CD14-positive monocyte (primary cell): Measurements from ENCODE around the gene TRAIP. TPM values are rescaled to one million over a fixed set of nuclear protein-coding genes. Genes with fewer than 3 reads are reported as not detected.
"Not testable (repeated sequence)": the region's sequence is repeated elsewhere in the genome, so short reads cannot be mapped to it uniquely, and the experiment has no call there.

Source experiments
- DNase-seq, 3 donors: peaks; one replicate each; pipeline ENCODE4 v3.0.0-alpha.2; 2011 to 2022
- H2AFZ ChIP-seq: 2 replicates; pipeline ENCODE4 v1.6.0; 2012; ENCODE audit warnings: mild to moderate bottlenecking, low read depth, low read length, inconsistent platforms; ENCODE audit not compliant: insufficient read depth, poor library complexity, severe bottlenecking
- H3K27ac ChIP-seq, 2 donors: 1 replicate in 1 of 2; 2 replicates in 1 of 2; pipeline ENCODE4 v1.5.1; 2012 to 2013; ENCODE audit warnings: low read length in 2 of 2, control low read depth in 1 of 2, inconsistent platforms in 1 of 2, low read depth in 1 of 2, mild to moderate bottlenecking in 1 of 2
- H3K27me3 ChIP-seq, 2 donors: one replicate each; pipeline versions ENCODE4 v1.6.0 to v1.6.1; 2011 to 2013; ENCODE audit warnings: low read length in 2 of 2; ENCODE audit not compliant: control insufficient read depth in 2 of 2, insufficient read depth in 2 of 2
- H3K36me3 ChIP-seq, 2 donors: replicated peaks in 1 of 2; 1 replicate in 1 of 2; 2 replicates in 1 of 2; pipeline versions ENCODE4 v1.5.1 to v1.6.1; 2012 to 2013; ENCODE audit warnings: low read length in 2 of 2, control low read depth in 1 of 2, inconsistent platforms in 1 of 2, mild to moderate bottlenecking in 1 of 2; ENCODE audit not compliant: insufficient read depth in 2 of 2, control insufficient read depth in 1 of 2
- H3K4me1 ChIP-seq, 2 donors: 1 replicate in 1 of 2; 2 replicates in 1 of 2; pipeline versions ENCODE4 v1.5.1 to v1.6.1; 2012 to 2013; ENCODE audit warnings: low read length in 2 of 2, control low read depth in 1 of 2, inconsistent platforms in 1 of 2, mild to moderate bottlenecking in 1 of 2, moderate library complexity in 1 of 2; ENCODE audit not compliant: insufficient read depth in 2 of 2, control insufficient read depth in 1 of 2
- H3K4me2 ChIP-seq: replicated peaks from 2 replicates; pipeline ENCODE3; 2012; ENCODE audit warnings: low read length, moderate library complexity, mild to moderate bottlenecking; ENCODE audit not compliant: poor library complexity, severe bottlenecking; ENCODE audit errors: extremely low read depth
- H3K4me3 ChIP-seq, 3 experiments: fragments of 200-600 bp in 1 of 3; sonication (generic) in 1 of 3; replicated peaks in 1 of 3; 1 replicate in 2 of 3; 2 replicates in 1 of 3; pipeline ENCODE4 v1.5.1; 2011 to 2013; ENCODE audit warnings: low read length in 3 of 3, mild to moderate bottlenecking in 3 of 3, control low read depth in 2 of 3, low read depth in 2 of 3, inconsistent platforms in 1 of 3, moderate library complexity in 1 of 3
- H3K79me2 ChIP-seq: 2 replicates; pipeline ENCODE4 v1.6.0; 2012; ENCODE audit warnings: mild to moderate bottlenecking, control low read depth, inconsistent platforms, low read length, moderate library complexity; ENCODE audit not compliant: insufficient read depth
- H3K9ac ChIP-seq: 2 replicates; pipeline ENCODE4 v1.6.0; 2017; ENCODE audit warnings: low read length, mild to moderate bottlenecking; ENCODE audit not compliant: insufficient read depth, poor library complexity, severe bottlenecking
- H3K9me3 ChIP-seq, 2 donors: replicated peaks in 1 of 2; 1 replicate in 1 of 2; 2 replicates in 1 of 2; pipeline versions ENCODE4 v1.5.1 to v1.6.1; 2012 to 2013; ENCODE audit warnings: low read length in 2 of 2, control low read depth in 1 of 2; ENCODE audit not compliant: control insufficient read depth in 1 of 2, insufficient read depth in 1 of 2
- H4K20me1 ChIP-seq: 2 replicates; pipeline ENCODE4 v1.6.0; 2012; ENCODE audit warnings: mild to moderate bottlenecking, low read length, control low read depth, moderate library complexity; ENCODE audit not compliant: insufficient read depth
- H3K27ac Mint-ChIP-seq, 7 donors: one replicate each; pipeline ENCODE4 v1.8.0; 2020; ENCODE audit warnings: mild to moderate bottlenecking in 7 of 7, mixed read lengths in 7 of 7, moderate library complexity in 6 of 7, inconsistent platforms in 2 of 7
- H3K27me3 Mint-ChIP-seq, 3 donors: one replicate each; pipeline ENCODE4 v1.8.0; 2021 to 2022; ENCODE audit warnings: low read depth in 3 of 3, mild to moderate bottlenecking in 3 of 3, mixed read lengths in 3 of 3, moderate library complexity in 3 of 3, inconsistent platforms in 1 of 3
- H3K36me3 Mint-ChIP-seq, 2 donors: one replicate each; pipeline ENCODE4 v1.8.0; 2020; ENCODE audit warnings: mixed read lengths in 2 of 2, inconsistent platforms in 1 of 2, mild to moderate bottlenecking in 1 of 2
- H3K4me1 Mint-ChIP-seq: one replicate; pipeline ENCODE4 v1.8.0; 2020; ENCODE audit warnings: mild to moderate bottlenecking, mixed read lengths
- H3K4me3 Mint-ChIP-seq, 2 donors: one replicate each; pipeline ENCODE4 v1.8.0; 2020; ENCODE audit warnings: mild to moderate bottlenecking in 2 of 2, mixed read lengths in 2 of 2, moderate library complexity in 1 of 2
- H3K9me3 Mint-ChIP-seq, 7 donors: one replicate each; pipeline ENCODE4 v1.8.0; 2020 to 2022; ENCODE audit warnings: mixed read lengths in 7 of 7, mild to moderate bottlenecking in 6 of 7, moderate library complexity in 6 of 7, inconsistent platforms in 2 of 7
- CTCF ChIP-seq: fragments of 200-600 bp; IDR thresholded peaks from one replicate; pipeline ENCODE4 v1.8.0; 2022; ENCODE audit warnings: antibody characterized with exemption, mild to moderate bottlenecking
- WGBS: methylation state at CpG from one replicate; pipeline ENCODE4 v1.1.5; 2013; ENCODE audit warnings: missing lambda C conversion rate; ENCODE audit not compliant: insufficient coverage; 5-methylcytosine and 5-hydroxymethylcytosine counted together
- intact Hi-C, 2 donors: fragments of 100-400 bp; cut with micrococcal nuclease; formaldehyde crosslinking; loops; one replicate each; pipeline versions ENCODE4 v1.15.0 to v1.15.1; 2023
- polyA plus RNA-seq, 3 donors: library from polyadenylated mRNA; depleted of rRNA in 1 of 3; unstranded in 2 of 3; stranded (reverse) in 1 of 3; fragments of 300-500 nt in 2 of 3; fragments of >200 nt in 1 of 3; fragmentation: Illumina TruSeq in 2 of 3; gene quantifications; 1 replicate in 2 of 3; 2 replicates in 1 of 3; pipeline ENCODE4 v1.2.3, GENCODE V29; 2012 to 2021

Gene TRAIP
- polyA plus RNA-seq, 3 donors, result 0.68 to 1.1 (median 0.95) TPM

DNA sequence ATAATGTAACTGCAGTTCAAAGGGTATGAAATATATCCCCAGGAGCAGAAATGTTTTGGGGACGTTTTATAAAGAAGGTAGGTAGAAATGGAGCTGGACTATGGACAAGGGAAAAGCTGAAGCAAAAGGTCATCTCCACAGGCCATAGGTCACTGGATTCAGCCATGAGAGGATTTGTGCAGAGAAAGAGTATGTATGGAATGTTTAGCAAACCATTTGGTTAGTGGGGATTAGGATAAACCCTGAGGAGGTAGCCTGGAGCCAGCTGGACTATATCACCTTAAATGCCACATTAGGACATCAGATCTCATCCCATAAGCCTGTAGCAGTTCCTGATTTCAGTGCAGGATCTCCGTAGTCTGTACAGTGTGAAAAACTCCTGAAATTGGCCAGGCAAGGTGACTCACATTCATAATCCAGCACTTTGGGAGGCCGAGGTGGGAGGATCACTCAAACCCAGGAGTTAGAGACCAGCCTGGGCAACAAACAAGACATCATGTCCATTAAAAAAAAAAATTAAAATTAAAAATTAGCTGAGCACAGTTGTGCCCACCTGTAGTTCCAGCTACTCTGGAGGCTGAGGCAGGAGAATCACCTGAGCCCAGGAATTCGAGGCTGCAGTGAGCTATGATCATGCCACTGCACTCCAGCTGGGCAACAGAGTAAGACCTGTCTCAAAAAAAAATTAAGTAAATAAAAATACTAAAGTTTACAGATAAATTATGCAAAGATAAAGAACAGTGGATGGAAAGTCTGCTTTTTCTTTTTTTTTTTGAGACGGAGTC lies 74.8 kb downstream of the TRAIP start:
- H2AFZ ChIP-seq, result no peak overlapping the region
- 100% methylated on average over 2 of the region's 5 CpGs for WGBS
- intact Hi-C loops, result loop anchor here in 1 of 2 donors (10.0 kb wide), 1 partner anchor 57 kb away; the partner anchor contains the start of gene GMPPB
- Mint-ChIP-seq H3K4me3 (no peak overlapping the region), H3K27ac (peak overlapping the region in 3 of 7 donors; percentile 9 to 50 (median 47)), H3K4me1 (peaks cover 31% of the 10 kb centered on the region), H3K9me3 (peaks cover 0 to 2% (median 0%) of the 10 kb centered on the region in 7 donors), H3K36me3 (peaks cover 32 to 65% of the 10 kb centered on the region in 2 donors), H3K27me3 (peaks cover 0 to 3% (median 0%) of the 10 kb centered on the region in 3 donors)
- no peaks in the 10 kb centered on the region for H3K27me3 ChIP-seq
- H3K79me2 ChIP-seq, result peaks cover 96% of the 10 kb centered on the region
- H3K9ac ChIP-seq, result no peak overlapping the region
- peaks cover 64% of the 10 kb centered on the region for H4K20me1 ChIP-seq
- H3K9me3 ChIP-seq, result no peaks in the 10 kb centered on the region
- no peak overlapping the region for H3K27ac ChIP-seq
- no peak for TF ChIP-seq CTCF
- no peak overlapping the region for H3K4me2 ChIP-seq
- H3K36me3 ChIP-seq, result peaks cover 19 to 50% of the 10 kb centered on the region in 2 donors
- DNase-seq, result no peak
- peaks cover 11 to 18% of the 10 kb centered on the region in 2 donors for H3K4me1 ChIP-seq
- H3K4me3 ChIP-seq, result no peak overlapping the region

GRCh38 chr3:49780975-49781365 lies 75.4 kb downstream of the TRAIP start:
- peaks cover 30% of the 10 kb centered on the region for H3K4me1 Mint-ChIP-seq
- peaks cover 19 to 56% of the 10 kb centered on the region in 2 donors for H3K36me3 ChIP-seq

More at GRCh38 chr3:49780975-49781365, 75.4 kb downstream of the TRAIP start:
- intact Hi-C loops, result loop anchor here in 1 of 2 donors (10.0 kb wide), 1 partner anchor 56 kb away; the partner anchor contains the start of gene GMPPB
- Histone ChIP-seq H3K79me2 (peaks cover 99% of the 10 kb centered on the region), H3K4me1 (peaks cover 10 to 17% of the 10 kb centered on the region in 2 donors), H3K27ac (peak overlapping the region in 1 of 2 donors; percentile 51), H4K20me1 (peaks cover 71% of the 10 kb centered on the region)
- H3K4me2 ChIP-seq, H3K27me3 ChIP-seq, H3K9ac ChIP-seq, H3K9me3 ChIP-seq, H3K4me3 Mint-ChIP-seq, H3K27me3 Mint-ChIP-seq, DNase-seq, H2AFZ ChIP-seq, H3K9me3 Mint-ChIP-seq, H3K4me3 ChIP-seq: not testable (repeated sequence)
- Mint-ChIP-seq H3K36me3 (peaks cover 34 to 71% of the 10 kb centered on the region in 2 donors), H3K27ac (peak overlapping the region in 1 of 7 donors; percentile 9)
- 93% methylated on average over 7 of the region's 9 CpGs for whole genome bisulfite sequencing
